Endometrial microvascular endothelial cells (primary cell): Measurements from ENCODE around the gene NOTCH1. TPM values are rescaled to one million over a fixed set of nuclear protein-coding genes. Genes with fewer than 3 reads are reported as not detected.

Source experiments
- in situ Hi-C: cut with HindIII; loops from 2 replicates; pipeline ENCODE4 v1.10.0; 2017; ENCODE audit warnings: low sequenced_read_pairs, low pct_unique_long_range_greater_than_20kb; ENCODE audit errors: inconsistent ontology term
- total RNA-seq: library from RNA; depleted of rRNA; stranded (reverse); fragments of >200 nt; gene quantifications from one replicate; pipeline ENCODE4 v1.2.3, GENCODE V29; 2015; ENCODE audit errors: inconsistent ontology term

NOTCH1 gene
- total RNA-seq, 1 donor from 2014 or later: 63.9 TPM

DNA sequence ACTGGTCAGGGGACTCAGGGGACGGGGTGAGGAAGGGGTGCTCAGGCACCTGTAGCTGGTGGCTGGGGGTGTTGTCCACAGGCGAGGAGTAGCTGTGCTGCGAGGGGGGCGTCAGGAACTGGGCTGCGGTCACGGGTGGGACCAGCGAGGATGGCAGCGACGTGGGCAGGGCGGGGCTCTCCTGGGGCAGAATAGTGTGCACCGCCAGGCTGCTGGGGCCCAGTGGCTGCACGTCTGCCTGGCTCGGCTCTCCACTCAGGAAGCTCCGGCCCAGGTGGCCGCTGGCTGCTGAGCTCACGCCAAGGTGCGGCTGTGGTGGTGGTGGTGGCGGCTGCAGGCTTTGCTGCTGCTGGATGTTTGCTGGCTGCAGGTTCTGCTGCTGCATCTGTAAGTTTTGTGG, 49.7 kb downstream of the NOTCH1 start:
- in situ Hi-C loops: no loop called here

DNA sequence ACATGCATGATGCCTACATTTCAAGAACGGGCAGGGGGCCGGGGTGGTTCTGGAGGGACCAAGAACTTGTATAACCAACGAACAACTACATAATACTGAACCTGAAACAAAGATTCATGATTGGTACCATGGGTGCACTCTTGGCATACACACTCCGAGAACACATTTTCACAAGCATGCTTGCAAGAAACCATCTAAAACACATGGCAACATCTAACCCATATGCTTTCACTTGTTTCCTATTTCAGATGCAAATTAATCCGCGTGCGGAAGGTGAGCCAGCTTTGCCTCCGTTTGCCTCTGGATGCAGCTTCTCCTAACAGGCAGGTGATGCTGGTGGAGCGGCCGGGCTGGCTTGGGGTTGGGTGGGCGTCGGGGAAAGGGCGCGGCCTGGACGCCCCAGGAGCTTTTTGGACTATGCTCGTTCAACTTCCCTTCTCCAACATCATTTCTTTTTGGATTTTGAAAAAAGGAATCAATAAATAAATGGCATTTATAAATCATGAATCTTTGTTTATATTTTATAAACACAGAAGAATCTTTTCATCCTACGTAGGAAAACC, 50.5 kb downstream of the NOTCH1 start:
- in situ Hi-C loops: no loop called here

DNA sequence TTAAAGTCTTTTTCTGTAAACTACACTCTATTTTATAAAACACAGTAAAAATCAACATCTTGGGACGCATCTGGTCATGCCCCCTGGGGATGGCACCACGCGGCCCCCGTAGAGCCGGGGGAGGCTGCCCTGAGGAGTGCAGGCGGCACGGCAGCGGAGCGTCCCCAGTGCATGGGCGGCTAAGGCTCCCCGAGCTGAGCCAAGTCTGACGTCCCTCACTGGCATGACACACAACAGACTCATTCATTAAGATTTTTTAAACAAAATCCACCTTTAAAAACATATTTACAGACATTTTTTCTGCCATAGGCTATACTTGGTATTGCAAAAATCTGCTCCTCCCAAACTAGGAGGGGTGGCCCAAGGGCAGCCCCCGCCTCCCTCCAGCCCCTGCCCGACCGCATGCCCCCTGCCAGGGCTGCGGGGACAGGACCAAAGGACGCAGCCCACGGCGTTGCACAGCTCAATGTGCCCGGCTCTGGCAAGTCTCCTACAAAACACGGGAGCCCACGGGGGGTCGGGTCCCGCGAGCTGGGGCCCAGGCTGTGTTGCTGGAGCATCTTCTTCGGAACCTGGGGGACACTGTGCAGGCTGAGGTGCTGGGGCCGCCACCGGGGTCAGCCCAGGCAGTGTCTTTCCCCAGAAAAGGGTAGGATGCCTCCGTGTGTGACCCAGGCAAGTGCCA, 51.2 kb downstream of the NOTCH1 start:
- in situ Hi-C loops: no loop called here

DNA sequence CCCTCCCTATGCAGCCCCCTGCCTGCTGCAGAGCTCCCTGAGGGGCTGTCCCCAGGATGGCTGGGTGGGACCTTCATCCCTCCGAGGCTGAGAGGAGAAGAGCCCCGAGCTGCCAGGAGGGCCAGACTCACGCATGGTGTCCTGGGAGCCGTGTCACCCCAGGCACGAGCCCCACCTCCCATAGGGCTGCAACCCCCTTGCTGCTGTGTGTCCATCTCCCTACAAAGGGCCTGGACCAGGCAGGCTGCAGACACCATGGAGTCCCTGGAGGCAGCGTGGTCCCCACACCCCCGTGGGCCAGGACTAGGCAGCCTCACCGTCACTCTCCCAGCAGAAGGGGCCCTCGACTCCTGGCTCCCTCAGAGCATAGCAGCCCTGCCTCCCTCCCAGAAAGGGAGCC, 51.8 kb downstream of the NOTCH1 start:
- in situ Hi-C loops: no loop called here

DNA sequence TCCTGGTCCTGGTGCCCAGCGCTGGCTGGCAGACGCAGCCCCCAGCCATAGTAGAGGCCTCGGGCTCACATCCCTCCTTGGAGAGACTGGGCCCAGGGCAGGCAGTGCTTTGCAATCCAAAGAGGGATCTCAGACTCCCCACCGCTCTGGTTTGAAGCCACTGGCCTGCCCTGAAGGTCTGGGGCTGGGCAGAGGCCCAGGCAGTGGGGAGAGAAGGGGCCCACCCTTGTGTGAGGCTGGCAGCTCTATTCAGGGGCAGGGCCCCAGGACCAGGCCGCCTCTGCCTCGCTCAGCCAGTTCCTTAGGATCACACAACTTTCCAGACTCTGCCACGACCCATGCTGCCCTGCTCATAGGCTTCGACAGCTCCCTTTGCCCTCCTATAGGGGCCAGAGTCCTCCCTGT, 52.3 kb downstream of the NOTCH1 start:
- in situ Hi-C loops: no loop called here

DNA sequence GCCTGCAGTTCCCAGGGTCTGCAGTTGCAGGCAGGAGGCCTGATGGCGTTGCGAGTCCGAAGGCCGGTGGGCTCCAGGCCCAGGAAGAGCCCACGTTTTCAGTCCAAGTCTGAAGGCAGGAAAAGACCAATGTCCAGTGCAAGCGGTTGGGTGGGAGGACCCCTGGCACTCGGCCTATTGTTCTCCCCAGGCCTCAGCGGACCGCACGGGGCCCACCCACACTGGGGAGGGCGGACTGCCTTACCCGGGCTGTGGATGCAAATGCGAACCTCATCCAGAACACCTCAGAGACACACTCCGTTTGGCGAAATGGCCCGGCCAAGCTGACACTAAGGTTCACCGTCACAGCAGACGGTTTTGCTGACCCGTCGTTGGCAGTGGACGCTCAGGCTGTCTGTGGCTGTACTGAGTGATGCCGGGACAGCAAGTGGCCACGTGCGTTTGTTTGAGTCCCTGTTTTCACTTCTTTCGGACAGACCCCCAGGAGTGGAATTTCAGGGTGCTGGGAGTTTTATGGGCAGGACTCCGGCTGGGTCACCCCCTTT, 52.8 kb downstream of the NOTCH1 start:
- in situ Hi-C loops: no loop called here

DNA sequence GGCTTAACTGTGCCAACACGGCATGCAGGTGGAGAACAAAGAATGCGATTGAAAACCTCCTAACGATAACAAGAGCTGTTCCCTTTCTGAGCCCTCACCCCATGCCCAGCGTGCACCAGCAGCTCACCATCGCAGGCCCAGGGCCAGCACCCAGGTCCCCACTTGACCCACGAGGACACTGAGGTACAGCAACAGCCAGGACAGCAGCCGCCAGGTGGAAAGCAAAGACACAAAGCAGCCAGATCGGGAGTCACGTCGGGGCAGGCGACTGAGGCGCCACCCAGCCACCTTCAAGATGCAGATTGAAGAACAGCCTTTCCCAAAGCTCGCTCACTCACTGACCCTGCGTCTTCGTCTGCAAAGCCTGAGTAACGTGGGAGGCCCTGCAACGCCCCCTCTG, 56.1 kb downstream of the NOTCH1 start:
- in situ Hi-C loops: no loop called here

DNA sequence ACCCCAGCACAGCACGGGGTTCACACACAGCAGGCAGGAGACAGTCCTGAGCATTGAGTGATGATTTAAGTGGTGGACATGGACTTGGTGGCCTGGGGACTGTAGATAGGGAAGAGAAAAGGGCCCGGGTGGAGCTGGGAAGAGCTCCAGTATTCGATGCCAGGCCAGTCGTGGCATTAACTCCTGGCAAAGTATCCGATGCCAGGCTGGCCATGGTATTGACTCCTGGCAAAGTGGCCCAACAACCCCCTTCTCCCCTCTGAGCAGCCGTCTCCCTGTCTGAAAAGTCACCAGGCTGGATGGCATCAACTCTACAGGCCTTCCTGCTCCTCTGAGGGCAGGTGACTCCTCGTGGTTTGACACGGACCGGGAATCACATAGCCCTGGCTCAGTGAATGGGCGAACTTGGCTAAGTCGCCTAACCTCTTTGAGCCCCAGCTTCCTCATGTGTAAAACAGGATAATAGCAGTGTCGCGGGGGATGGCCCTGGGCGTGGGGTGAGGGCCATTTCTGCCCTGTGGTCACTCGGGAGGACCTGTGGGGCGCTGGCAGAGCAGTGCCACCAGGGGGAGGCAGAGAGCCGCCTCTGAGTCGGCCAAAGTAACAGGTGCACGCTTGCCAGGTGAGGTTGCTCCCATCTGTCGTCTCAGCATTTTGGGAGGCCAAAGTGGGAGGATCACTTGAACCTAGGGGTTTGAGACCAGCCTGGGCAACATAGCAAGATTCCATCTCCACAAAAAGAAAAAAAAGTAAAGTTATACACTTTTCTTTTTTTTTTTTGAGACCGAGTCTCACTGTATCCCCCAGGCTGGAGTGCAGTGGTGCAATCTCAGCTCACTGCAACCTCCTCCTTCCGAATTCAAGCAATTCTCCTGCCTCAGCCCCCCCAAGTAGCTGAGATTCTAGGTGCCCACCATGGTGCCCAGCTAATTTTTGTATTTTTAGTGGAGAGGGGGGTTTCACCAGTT, 57.3 kb downstream of the NOTCH1 start:
- in situ Hi-C loops: no loop called here

DNA sequence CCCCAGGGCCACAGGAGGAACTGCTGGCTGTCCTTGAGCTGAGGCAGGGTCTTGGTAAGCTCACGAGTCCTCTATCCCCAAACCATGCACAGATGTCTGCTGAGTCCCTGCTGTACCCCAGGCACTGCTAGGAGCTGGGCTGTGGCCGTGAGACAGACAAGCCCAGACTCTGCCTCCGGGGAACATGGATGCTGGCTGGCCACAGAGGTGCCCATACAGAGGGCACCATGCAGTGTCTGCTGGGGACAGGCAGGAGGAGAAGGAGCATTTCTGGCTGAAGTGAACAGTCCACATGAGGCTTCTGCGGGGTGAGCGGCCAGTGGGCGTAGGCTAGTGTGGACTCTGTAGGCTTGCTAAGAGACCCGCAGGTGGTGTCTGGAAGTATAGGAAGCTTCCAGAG, 58.2 kb downstream of the NOTCH1 start:
- in situ Hi-C loops: no loop called here

DNA sequence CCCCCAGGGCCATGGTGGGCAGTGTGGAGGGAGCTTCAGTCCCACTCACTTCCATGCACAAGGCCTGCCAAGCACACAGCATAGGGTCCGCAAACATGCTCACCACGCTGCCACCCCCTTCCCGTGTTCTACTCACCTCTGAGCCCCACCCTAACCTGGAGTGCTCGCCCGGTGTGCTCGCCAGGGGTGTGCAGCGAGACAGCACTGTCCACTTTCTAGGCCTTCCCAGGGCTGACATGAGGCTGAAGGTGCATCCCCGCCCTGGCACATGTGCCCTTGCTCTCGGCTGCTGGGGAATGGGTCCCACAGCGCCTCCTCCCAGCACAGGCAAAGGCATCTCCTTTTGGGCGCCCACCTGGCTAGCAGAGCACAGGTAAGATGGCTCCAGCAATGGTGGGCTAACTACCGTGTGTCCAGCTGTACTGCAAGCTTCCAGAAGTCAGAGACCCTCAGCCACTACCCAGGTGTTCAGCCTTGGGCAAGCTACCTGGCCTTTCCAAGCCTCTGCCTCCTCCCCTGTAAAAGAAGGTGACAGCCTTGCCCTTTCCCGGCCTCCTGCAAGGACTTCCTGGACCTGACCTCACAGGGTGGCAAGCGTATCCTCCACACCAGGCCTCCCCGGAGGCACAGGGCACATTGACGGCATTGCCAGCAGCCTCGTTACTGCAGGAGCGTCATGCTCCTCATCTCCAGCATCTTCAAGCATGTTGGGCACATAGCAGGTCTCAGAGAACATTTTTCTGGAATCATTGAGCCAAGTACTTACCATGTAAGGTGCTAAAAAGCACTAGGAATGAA, 58.8 kb downstream of the NOTCH1 start:
- in situ Hi-C loops: no loop called here

DNA sequence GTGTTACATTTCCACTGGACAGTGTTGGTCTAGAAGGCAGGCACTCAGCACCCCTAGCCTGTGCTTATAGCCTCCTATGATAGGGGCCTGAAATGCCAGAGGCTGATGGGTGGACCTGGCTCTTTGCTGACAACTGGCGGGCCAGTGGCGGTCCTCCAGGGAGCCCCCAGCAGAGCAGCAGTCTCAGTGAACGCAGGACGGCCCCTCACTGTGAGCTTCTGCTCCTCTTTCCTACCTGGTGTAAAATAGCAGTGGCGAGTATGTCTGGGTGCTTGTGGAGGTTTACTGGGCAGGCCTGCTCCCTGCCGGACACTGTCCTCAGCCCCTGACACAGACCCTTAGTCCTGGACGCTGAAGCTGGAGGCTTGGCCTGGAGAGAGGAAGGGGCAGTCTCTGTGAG, 59.7 kb downstream of the NOTCH1 start:
- in situ Hi-C loops: no loop called here

DNA sequence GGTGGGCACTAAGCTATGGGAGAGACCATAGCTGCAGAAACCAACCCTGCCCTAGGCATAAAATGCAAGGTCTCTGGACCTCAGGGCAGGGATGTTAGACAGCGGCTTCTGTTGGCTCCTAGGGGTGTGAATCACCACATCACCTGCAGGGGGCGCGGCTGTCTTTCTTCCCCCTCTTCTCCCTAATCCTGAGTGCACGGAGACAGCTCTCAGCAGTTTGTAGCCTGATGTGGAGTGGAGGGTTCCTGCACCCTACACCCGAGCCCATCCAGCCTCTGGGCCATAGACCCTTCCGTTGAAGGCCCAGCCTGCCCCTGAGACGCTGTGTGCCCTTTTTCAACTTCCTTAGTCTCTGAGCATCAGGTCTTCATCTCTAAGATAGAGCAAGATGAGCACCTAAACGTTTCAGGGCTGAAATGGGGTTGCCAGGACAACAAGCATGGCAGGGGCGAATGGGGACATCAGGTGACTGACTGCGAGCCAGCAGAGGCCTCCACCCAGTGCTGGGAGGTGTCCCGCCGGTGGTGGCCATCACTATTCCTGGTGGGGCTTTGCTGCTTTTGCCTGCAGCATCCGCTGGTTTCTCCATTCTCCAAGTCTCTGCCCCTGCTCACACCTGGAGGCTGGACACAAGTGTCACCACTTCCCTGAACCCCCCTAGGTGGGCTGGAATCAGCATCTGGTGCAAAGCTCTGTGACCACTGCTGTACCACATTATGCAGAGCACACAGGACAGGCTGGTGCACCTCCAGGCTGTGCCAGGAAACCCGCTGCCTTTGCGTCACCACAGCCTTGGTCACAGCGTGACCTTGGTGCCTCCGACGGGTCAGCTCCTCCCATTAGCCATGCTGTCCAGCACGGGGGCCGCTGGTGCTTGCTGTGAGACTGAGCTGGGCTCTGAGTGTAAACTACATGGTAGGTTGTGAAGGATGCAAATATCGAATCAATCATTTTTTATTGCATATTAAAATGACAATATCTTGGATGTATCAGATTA, 60.5 kb downstream of the NOTCH1 start:
- in situ Hi-C loops: no loop called here

DNA sequence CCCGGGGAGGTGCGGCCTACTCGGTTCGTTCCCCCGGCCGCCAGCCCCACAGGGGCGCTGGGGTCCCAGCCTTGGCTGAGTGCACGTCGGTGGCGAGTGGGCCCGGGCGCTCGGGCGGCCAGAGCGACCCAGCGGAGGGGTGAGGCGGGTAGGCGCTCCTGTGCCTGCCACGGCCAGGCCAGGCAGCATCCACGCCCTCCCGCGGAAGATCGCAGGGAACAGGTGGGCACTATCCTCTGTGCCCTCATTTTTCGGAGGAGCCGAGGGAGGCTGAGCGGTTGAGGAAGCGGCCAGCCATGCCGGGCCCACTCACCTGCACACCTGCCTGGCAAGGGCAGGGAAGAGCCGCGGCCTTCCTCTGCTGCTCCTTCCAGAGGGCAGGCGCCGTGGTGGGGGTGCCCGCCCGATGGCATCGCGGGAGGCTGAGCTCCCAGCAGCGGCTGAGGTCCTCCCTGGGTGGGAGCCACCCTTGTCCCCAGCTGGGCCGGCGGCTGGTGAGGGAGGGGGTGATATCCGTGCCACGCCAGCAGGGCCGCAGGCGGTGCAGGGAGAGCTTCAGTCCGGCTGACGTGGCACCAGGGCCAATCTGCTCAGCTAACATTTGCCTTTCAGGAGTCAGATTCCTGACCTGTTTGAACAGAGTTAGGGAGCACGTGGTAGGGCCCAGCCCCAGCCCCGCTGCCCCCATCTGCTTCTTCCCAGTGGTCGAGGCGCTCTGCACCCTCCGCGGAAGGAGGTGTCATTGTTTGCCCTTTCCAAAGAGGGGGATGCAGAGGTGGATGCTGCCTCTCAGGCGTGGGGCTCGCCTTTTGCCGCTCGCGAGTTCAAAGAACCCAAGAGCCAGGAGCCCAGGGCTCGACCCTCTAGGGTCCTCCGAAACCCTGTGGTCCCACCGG, 61.4 kb downstream of the NOTCH1 start:
- in situ Hi-C loops: no loop called here

DNA sequence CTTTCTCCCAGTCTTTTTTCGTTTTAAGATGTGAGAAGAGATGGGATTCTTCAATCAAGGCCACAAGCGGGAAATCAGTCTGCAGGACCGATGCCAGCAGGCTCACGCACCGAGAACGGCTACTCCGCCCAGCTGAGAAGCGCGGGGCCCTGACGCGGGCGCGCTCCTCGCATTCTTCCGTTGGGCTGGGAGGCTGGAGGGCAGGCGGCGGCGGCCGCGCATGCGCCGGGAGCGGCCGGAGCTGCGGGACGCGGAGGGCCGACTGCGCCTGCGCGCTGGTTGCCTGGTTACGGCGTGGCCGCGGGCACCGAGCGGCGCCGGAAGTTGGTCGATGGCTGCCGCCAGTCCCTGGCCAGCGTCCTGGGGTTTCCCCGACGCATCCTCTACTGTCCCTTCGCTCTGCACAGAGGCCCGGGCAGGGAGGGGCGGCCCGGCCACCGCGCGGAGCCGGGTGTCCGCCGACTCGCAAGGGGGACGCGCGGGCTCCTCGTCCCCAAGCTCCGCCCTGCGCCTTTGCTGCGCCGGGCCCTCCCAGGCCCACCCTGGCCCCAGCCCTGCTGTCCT, 62.2 kb downstream of the NOTCH1 start:
- in situ Hi-C loops: no loop called here

DNA sequence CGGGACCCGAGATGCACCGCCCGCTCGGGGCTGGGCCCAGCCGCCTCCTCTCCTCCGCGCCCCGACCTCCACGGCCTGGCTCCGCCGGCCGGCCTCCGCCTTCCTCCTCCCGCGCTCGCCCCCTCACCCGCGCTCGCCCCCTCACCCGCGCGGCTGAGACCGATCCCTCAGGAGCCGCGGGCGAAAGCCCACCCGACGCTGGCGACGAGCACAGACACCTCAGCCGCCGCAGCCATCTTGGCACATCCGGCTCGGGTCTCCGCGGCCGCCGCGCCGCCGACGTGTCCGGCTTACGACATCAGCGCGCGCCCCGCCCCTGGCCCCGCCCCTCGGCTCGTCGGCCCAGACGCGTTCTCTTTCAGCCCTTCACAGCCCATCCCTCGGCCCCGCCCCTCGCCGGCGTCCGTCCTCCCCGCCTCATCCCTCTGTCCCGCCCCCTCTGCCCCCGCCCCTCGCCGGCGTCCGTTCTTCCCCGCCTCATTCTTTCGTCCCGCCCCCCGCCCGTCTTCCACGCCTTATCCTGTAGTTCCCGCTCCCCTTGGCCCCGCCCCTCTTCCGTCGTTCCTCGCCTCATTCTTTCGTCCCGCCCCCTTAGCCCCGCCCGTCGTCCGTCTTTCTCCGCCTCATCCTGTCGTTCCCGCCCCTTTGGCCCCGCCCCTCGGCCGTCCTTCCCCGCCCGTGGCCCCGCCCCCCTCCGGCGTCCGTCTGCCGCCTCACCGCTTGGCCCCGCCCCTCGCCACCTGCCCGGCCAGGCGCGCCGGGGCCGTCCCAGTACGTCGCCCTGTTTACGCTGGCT, 62.9 kb downstream of the NOTCH1 start, which contains the start of gene SEC16A:
TSS of gene SEC16A (minus strand) at position 248 of the 796 bp plus-strand sequence. CDS start 5,425 bp downstream, outside the sequence.
- in situ Hi-C loops: no loop called here
